ENCODE data around the gene ARMC5.
"Not testable (repeated sequence)": the region's sequence is repeated elsewhere in the genome, so short reads cannot be mapped to it uniquely, and the experiment has no call there.

Gene ARMC5

GRCh38 chr16:31436221-31437045 lies 22.9 kb upstream of the ARMC5 start:
- no peak for DNase-seq

DNA sequence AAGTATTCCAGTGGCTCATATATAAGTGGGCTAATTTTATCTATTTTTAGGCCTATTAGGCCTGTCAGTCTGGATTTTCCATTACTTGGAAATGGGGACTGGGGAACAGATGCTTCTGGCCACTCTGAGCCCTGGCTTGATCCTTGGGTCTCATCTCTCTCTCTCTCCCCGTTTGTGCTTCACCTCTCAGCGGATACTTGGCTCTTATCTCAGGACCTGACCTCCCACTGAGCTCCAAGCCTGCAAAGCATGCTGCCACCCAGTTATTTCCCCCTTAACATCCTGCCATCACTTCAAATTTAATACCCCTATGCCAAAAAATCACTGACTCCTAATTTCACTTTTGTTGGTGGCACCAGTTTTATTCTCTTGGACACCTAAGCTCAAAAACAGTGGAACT lies 20.9 kb upstream of the ARMC5 start:
- DNase-seq: no peak

DNA sequence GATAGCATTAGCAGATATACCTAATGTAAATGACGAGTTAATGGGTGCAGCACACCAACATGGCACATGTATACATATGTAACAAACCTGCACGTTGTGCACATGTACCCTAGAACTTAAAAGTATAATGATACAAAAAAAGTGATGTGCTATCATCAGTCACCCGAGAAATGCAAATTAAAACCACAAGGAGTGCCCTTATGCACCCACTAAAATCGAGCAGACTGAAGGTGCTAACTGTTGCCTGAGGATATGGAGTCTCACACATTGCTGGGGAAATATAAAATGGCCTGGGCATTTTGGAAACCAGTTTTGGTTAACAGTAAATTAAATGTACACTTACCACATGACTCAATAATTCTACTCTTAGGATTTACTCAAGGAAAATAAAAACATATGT lies 20.3 kb upstream of the ARMC5 start:
- not testable (repeated sequence) for DNase-seq

- DNase-seq: no peak
Measured at GRCh38 chr16:31439519-31439918, 19.8 kb upstream of the ARMC5 start.

- no peak for DNase-seq
Measured at GRCh38 chr16:31440516-31441184, 18.7 kb upstream of the ARMC5 start.

GRCh38 chr16:31441956-31442355 lies 17.3 kb upstream of the ARMC5 start:
- DNase-seq: no peak

DNA sequence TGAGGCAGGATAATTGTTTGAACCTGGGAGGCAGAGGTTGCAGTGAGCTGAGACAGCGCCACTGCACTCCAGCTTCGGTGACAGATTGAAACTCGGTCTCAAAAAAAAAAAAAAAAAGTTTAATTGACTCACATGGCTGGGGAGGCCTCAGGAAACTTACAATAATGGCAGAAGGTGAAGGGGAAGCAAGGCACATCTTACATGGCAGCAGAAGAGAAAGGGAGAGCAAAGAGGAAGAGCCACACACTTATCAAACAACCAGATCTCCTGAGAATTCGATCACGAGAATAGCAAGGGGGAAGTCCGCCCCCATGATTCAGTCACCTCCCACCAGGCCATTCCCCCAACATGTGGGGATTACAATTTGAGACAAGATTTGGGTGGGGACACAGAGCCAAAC lies 13.4 kb upstream of the ARMC5 start:
- DNase-seq: not testable (repeated sequence)

- no peak for DNase-seq
Measured at GRCh38 chr16:31451201-31451600, 8.1 kb upstream of the ARMC5 start.

- peak; percentile 13 for DNase-seq
Measured at GRCh38 chr16:31451681-31452351, 7.5 kb upstream of the ARMC5 start.

GRCh38 chr16:31452631-31453106 lies 6.6 kb upstream of the ARMC5 start:
- DNase-seq: peak; percentile 74

GRCh38 chr16:31453255-31454204 lies 5.8 kb upstream of the ARMC5 start:
- no peak for DNase-seq

- DNase-seq: no peak
Measured at GRCh38 chr16:31455601-31456314, 3.5 kb upstream of the ARMC5 start.

DNA sequence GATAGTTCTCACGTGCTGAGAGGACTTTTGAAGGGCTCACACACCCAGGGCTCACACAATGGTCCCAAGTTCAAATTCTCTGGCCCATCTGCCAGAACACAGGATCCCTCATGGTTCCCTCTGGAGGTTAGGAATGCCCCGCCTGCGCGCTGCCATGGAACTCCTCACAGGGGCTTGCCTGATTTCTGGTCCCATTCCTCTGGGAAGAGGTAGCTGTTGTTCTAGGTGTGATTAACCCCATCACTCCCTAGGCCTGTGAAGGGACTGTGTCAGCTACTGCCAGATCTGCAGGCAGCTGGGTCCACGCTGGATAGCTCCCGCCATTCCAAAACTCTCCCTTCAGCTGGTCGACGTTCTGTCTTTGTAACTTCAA lies 2.3 kb upstream of the ARMC5 start:
- no peak for DNase-seq

DNA sequence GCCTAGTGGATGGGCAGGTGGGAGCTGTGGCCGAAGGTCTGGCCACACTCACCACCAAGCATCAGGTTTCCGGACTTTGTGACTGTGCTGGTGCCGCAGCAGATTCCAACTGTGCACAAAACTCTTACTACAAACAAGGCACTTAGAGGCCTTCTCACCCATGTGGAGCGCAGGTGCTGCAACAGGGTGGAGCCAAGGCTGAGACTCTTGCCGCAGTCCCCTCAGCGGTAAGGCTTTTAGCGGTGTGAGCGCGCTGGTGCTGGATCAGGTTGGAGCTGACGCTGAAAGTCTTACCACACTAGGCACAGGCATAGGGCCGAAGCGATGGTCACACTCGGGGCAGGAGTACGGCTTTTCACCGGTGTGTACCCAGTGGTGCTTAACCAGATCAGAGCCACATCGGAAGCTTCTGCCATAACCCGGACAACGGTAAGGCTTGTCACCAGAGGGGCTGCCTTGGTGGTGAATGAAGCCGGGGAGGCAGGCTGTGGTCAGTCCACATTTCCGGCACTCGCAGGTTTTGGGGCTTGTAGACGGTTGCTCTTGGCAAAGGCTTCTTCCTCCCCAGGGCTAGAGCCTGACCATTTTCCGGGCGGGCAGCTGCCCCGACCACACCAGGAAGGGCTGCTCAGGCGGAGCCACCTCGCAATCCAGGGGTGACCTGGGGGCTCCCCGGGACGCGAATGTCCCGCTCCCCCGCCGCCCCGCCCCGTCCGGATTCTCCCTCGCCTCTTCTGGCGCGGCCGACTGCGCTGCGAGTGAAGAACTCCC lies 1.0 kb upstream of the ARMC5 start:
- DNase-seq: no peak

- DNase-seq: peak; percentile 100
Measured at GRCh38 chr16:31459687-31460581, 633 bp downstream of the ARMC5 start.

DNA sequence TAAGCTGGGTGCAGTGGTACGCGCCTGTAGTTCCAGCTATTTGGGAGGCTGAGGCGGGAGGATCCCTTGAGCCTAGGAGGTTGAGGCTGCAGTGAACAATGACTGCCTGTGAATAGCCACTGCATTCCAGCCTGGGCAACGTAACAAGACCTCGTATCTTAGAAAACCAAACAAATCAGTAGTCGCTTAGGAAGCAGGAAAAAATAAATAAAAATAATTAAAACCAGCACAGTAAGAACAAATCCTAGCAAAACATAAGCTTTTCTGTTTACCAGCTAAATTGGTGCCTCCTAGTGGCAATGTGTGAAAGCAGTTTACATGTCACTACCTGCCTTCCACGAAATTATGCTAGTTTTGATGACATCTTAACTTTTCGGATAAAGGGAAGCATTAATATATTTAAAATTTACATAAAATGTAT lies 1.3 kb downstream of the ARMC5 start:
- peak; percentile 60 for DNase-seq

DNA sequence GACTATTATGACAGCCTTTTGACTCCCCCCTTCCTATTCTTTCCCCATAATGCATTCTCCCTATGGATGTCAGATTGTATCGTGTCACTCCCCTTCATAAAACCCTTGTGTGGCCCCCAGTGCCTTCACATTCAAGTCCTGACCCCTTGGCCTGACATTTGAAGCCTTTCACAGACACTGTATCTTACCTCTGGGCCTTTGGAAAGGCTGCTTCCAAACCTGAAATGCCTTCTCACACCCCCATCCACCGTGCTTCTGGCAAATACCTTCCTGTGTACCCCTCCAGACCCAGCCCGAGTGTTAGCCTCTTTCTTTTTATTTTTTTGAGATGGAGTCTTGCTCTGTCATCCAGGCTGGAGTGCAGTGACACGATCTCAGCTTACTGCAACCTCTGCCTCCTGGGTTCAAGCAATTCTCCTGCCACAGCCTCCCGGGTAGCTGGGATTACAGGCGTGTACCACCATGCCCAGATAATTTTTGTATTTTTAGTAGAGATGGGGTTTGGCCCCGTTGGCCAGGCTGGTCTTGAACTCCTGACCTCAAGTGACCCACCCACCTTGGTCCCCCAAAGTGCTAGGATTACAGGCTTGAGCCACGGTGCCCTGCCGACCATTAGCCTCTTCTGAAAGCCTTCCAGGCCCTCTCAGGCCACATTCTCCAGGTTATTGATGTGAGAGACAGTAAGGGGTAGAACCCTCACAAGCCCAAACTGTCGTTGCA lies 2.1 kb downstream of the ARMC5 start:
- DNase-seq: no peak

- no peak for DNase-seq
Measured at GRCh38 chr16:31461921-31462804, 2.9 kb downstream of the ARMC5 start.
